ENCODE measurements around the gene CACNA1C.

The CACNA1C gene

GRCh38 chr12:2273751-2274150, 221.0 kb downstream of the CACNA1C start:
- Mint-ChIP-seq H3K4me3 (no peak overlapping the region), H3K27me3 (no peaks in the 10 kb centered on the region)
- no peak for ATAC-seq

GRCh38 chr12:2274733-2275132, 221.9 kb downstream of the CACNA1C start:
- Mint-ChIP-seq H3K9me3 (no peaks in the 10 kb centered on the region), H3K4me1 (no peaks in the 10 kb centered on the region), H3K27me3 (no peaks in the 10 kb centered on the region), H3K27ac (peak overlapping the region in 1 of 2 donors; percentile 75), H3K4me3 (no peak overlapping the region)
- no peak for DNase-seq
- no peak for ATAC-seq

More at GRCh38 chr12:2273751-2274150, 221.0 kb downstream of the CACNA1C start:
- H3K4me1 Mint-ChIP-seq: no peaks in the 10 kb centered on the region
- H3K27ac Mint-ChIP-seq: peak overlapping the region in 1 of 2 donors; percentile 51
- DNase-seq: no peak
- H3K9me3 Mint-ChIP-seq: no peaks in the 10 kb centered on the region

GRCh38 chr12:2276288-2277033, 223.7 kb downstream of the CACNA1C start:
- no peak overlapping the region for H3K4me3 Mint-ChIP-seq
- H3K27me3 Mint-ChIP-seq: no peaks in the 10 kb centered on the region
- H3K9me3 Mint-ChIP-seq: peaks cover 9% of the 10 kb centered on the region in 2 donors
- DNase-seq (no peak), ATAC-seq (no peak)
- no peaks in the 10 kb centered on the region for H3K4me1 Mint-ChIP-seq
- H3K27ac Mint-ChIP-seq: no peak overlapping the region

- H3K4me1 Mint-ChIP-seq: no peaks in the 10 kb centered on the region
- no peak for ATAC-seq
- no peak overlapping the region for H3K4me3 Mint-ChIP-seq
- peaks cover 12 to 17% of the 10 kb centered on the region in 2 donors for H3K9me3 Mint-ChIP-seq
- DNase-seq: no peak
- H3K27me3 Mint-ChIP-seq: no peaks in the 10 kb centered on the region
- peak overlapping the region in 1 of 2 donors; percentile 28 for H3K27ac Mint-ChIP-seq
These were observed 224.8 kb downstream of the CACNA1C start for GRCh38 chr12:2277492-2278155.

- Mint-ChIP-seq H3K27me3 (peaks cover 15% of the 10 kb centered on the region), H3K4me3 (no peak overlapping the region), H3K9me3 (peaks cover 12 to 17% of the 10 kb centered on the region in 2 donors), H3K27ac (no peak overlapping the region), H3K4me1 (peaks cover 15% of the 10 kb centered on the region)
- DNase-seq (no peak), ATAC-seq (no peak)
These were observed 228.7 kb downstream of the CACNA1C start for GRCh38 chr12:2281446-2281845.

GRCh38 chr12:2282318-2282717, 229.5 kb downstream of the CACNA1C start:
- DNase-seq: no peak
- Mint-ChIP-seq H3K27ac (no peak overlapping the region), H3K27me3 (peaks cover 15% of the 10 kb centered on the region), H3K9me3 (peaks cover 12 to 17% of the 10 kb centered on the region in 2 donors), H3K4me1 (peaks cover 15% of the 10 kb centered on the region), H3K4me3 (no peak overlapping the region)
- no peak for ATAC-seq

- Mint-ChIP-seq H3K4me1 (peaks cover 15% of the 10 kb centered on the region), H3K9me3 (peaks cover 12 to 17% of the 10 kb centered on the region in 2 donors), H3K27ac (no peak overlapping the region), H3K27me3 (peaks cover 15% of the 10 kb centered on the region), H3K4me3 (no peak overlapping the region)
- ATAC-seq: no peak
- DNase-seq: no peak
These were observed 230.7 kb downstream of the CACNA1C start for GRCh38 chr12:2283480-2283879.

GRCh38 chr12:2283916-2284315, 231.1 kb downstream of the CACNA1C start:
- H3K4me1 Mint-ChIP-seq: peaks cover 15% of the 10 kb centered on the region

GRCh38 chr12:2284321-2284813, 231.6 kb downstream of the CACNA1C start:
- H3K4me1 Mint-ChIP-seq: peaks cover 15% of the 10 kb centered on the region
- no peak overlapping the region for H3K4me3 Mint-ChIP-seq
- ATAC-seq (no peak), DNase-seq (no peak)
- peaks cover 15% of the 10 kb centered on the region for H3K27me3 Mint-ChIP-seq
- peaks cover 12 to 17% of the 10 kb centered on the region in 2 donors for H3K9me3 Mint-ChIP-seq
- no peak overlapping the region for H3K27ac Mint-ChIP-seq

More at GRCh38 chr12:2283916-2284315, 231.1 kb downstream of the CACNA1C start:
- peaks cover 15% of the 10 kb centered on the region for H3K27me3 Mint-ChIP-seq
- no peak for ATAC-seq
- peaks cover 12 to 17% of the 10 kb centered on the region in 2 donors for H3K9me3 Mint-ChIP-seq
- no peak overlapping the region for H3K4me3 Mint-ChIP-seq
- DNase-seq: no peak
- no peak overlapping the region for H3K27ac Mint-ChIP-seq

- Mint-ChIP-seq H3K4me3 (no peak overlapping the region), H3K27me3 (peaks cover 15% of the 10 kb centered on the region), H3K27ac (no peak overlapping the region), H3K4me1 (peaks cover 15% of the 10 kb centered on the region), H3K9me3 (peaks cover 12 to 17% of the 10 kb centered on the region in 2 donors)
- ATAC-seq (peak; percentile 76), DNase-seq (peak; percentile 35 to 39)
These were observed 232.1 kb downstream of the CACNA1C start for GRCh38 chr12:2284857-2285256.

GRCh38 chr12:2285462-2285861, 232.7 kb downstream of the CACNA1C start:
- H3K4me1 Mint-ChIP-seq: peaks cover 15% of the 10 kb centered on the region
- ATAC-seq (no peak), DNase-seq (no peak)
- H3K27ac Mint-ChIP-seq: no peak overlapping the region
- H3K27me3 Mint-ChIP-seq: peaks cover 15% of the 10 kb centered on the region
- H3K9me3 Mint-ChIP-seq: peaks cover 12 to 17% of the 10 kb centered on the region in 2 donors
- no peak overlapping the region for H3K4me3 Mint-ChIP-seq

- ATAC-seq (no peak), DNase-seq (no peak)
- Mint-ChIP-seq H3K9me3 (peaks cover 7 to 12% of the 10 kb centered on the region in 2 donors), H3K27me3 (peaks cover 15% of the 10 kb centered on the region), H3K27ac (no peak overlapping the region), H3K4me3 (no peak overlapping the region), H3K4me1 (peaks cover 15% of the 10 kb centered on the region)
These were observed 233.3 kb downstream of the CACNA1C start for GRCh38 chr12:2286047-2286446.

GRCh38 chr12:2286461-2287131, 233.8 kb downstream of the CACNA1C start:
- peaks cover 15% of the 10 kb centered on the region for H3K4me1 Mint-ChIP-seq
- ATAC-seq: no peak
- H3K9me3 Mint-ChIP-seq: peaks cover 1 to 6% of the 10 kb centered on the region in 2 donors
- H3K27me3 Mint-ChIP-seq: peaks cover 15% of the 10 kb centered on the region
- no peak for DNase-seq
- H3K4me3 Mint-ChIP-seq: no peak overlapping the region
- peak overlapping the region in 1 of 2 donors; percentile 68 for H3K27ac Mint-ChIP-seq

- peaks cover 15% of the 10 kb centered on the region for H3K4me1 Mint-ChIP-seq
- ATAC-seq (no peak), DNase-seq (no peak)
- no peak overlapping the region for H3K27ac Mint-ChIP-seq
- H3K4me3 Mint-ChIP-seq: no peak overlapping the region
- H3K9me3 Mint-ChIP-seq: peaks cover 0 to under 1% of the 10 kb centered on the region in 2 donors
- peaks cover 15% of the 10 kb centered on the region for H3K27me3 Mint-ChIP-seq
These were observed 234.4 kb downstream of the CACNA1C start for GRCh38 chr12:2287151-2287550.

- peaks cover 15% of the 10 kb centered on the region for H3K27me3 Mint-ChIP-seq
- DNase-seq (no peak), ATAC-seq (no peak)
- no peak overlapping the region for H3K4me3 Mint-ChIP-seq
- H3K27ac Mint-ChIP-seq: no peak overlapping the region
- H3K9me3 Mint-ChIP-seq: no peaks in the 10 kb centered on the region
- peaks cover 15% of the 10 kb centered on the region for H3K4me1 Mint-ChIP-seq
These were observed 234.8 kb downstream of the CACNA1C start for GRCh38 chr12:2287589-2287988.
